Stimulated activated CD4-positive, alpha-beta T cell treated with anti-CD3 and anti-CD28 coated beads, TNF-alpha, amount 100 ng/mL, for 24 hours (primary cell): ENCODE results near the gene ATP13A3.

Source experiments
- DNase-seq, 3 experiments: peaks; one replicate each; pipeline ENCODE4 v3.0.0-alpha.2; 2020; ENCODE audit warnings: low read depth in 3 of 3

The ATP13A3 gene

GRCh38 chr3:194369522-194370279 is 117.1 kb downstream of the ATP13A3 start, which contains the start of gene LRRC15:
TSS of gene LRRC15 (minus strand) at chr3:194369743. CDS start at chr3:194361043, 8,700 bp downstream.
- no peak for DNase-seq

- no peak for DNase-seq
Measured at GRCh38 chr3:194368918-194369317, 117.9 kb downstream of the ATP13A3 start.

- no peak for DNase-seq
Measured at GRCh38 chr3:194367992-194368841, 118.6 kb downstream of the ATP13A3 start.

- no peak for DNase-seq
Measured at GRCh38 chr3:194365978-194366490, 120.8 kb downstream of the ATP13A3 start.

- no peak for DNase-seq
Measured at GRCh38 chr3:194365526-194365925, 121.3 kb downstream of the ATP13A3 start.

- DNase-seq: no peak
Measured at GRCh38 chr3:194364652-194365434, 122.0 kb downstream of the ATP13A3 start.

- no peak for DNase-seq
Measured at GRCh38 chr3:194364314-194364651, 122.5 kb downstream of the ATP13A3 start.

GRCh38 chr3:194360568-194360967 is 126.2 kb downstream of the ATP13A3 start:
- no peak for DNase-seq

- no peak for DNase-seq
Measured at GRCh38 chr3:194357681-194358080, 129.1 kb downstream of the ATP13A3 start.

- no peak for DNase-seq
Measured at GRCh38 chr3:194355379-194355778, 131.4 kb downstream of the ATP13A3 start.

- DNase-seq: no peak
Measured at GRCh38 chr3:194354315-194354714, 132.5 kb downstream of the ATP13A3 start.
